H9 (cell line): ENCODE measurements around the gene SH3RF2. TPM values are rescaled to one million over a fixed set of nuclear protein-coding genes. Genes with fewer than 3 reads are reported as not detected.

Source experiments
- DNase-seq: peaks from one replicate; pipeline ENCODE4 v3.0.0-alpha.2; 2017
- H2AFZ ChIP-seq: one replicate; pipeline ENCODE4 v1.6.1; 2013; ENCODE audit warnings: mild to moderate bottlenecking, low read length, control low read depth, moderate library complexity
- H2AK5ac ChIP-seq: 2 replicates; pipeline ENCODE4 v1.6.1; 2013; ENCODE audit warnings: low read length, control low read depth, mixed read lengths; ENCODE audit not compliant: insufficient read length
- H2BK120ac ChIP-seq: one replicate; pipeline ENCODE4 v1.6.1; 2013; ENCODE audit warnings: low read depth, mild to moderate bottlenecking, low read length, control low read depth, inconsistent platforms; ENCODE audit not compliant: poor library complexity, severe bottlenecking
- H2BK12ac ChIP-seq: 2 replicates; pipeline ENCODE4 v1.6.1; 2013; ENCODE audit warnings: low read length, control low read depth, mixed read lengths, low read depth; ENCODE audit not compliant: insufficient read length
- H2BK15ac ChIP-seq: 2 replicates; pipeline ENCODE4 v1.6.1; 2013; ENCODE audit warnings: low read depth, low read length, control low read depth
- H2BK20ac ChIP-seq: one replicate; pipeline ENCODE4 v1.6.1; 2013; ENCODE audit warnings: low read depth, mild to moderate bottlenecking, low read length, control low read depth, inconsistent platforms; ENCODE audit not compliant: poor library complexity, severe bottlenecking
- H2BK5ac ChIP-seq: 2 replicates; pipeline ENCODE4 v1.6.1; 2013; ENCODE audit warnings: low read length, control low read depth, mixed read lengths; ENCODE audit not compliant: insufficient read length
- H3K14ac ChIP-seq: 2 replicates; pipeline ENCODE4 v1.6.1; 2013; ENCODE audit warnings: low read length, control low read depth; ENCODE audit not compliant: insufficient read depth
- H3K18ac ChIP-seq: 2 replicates; pipeline ENCODE4 v1.6.1; 2013; ENCODE audit warnings: low read depth, mild to moderate bottlenecking, mixed read lengths, low read length, control low read depth; ENCODE audit not compliant: insufficient read length
- H3K23ac ChIP-seq: 2 replicates; pipeline ENCODE4 v1.6.1; 2013; ENCODE audit warnings: low read length, control low read depth, mixed read lengths, low read depth; ENCODE audit not compliant: insufficient read length
- H3K23me2 ChIP-seq: 2 replicates; pipeline ENCODE4 v1.6.1; 2013; ENCODE audit warnings: low read depth, mild to moderate bottlenecking, mixed read lengths, low read length, control low read depth; ENCODE audit not compliant: insufficient read length, poor library complexity, severe bottlenecking
- H3K27ac ChIP-seq: 2 replicates; pipeline ENCODE4 v1.5.1; 2013; ENCODE audit warnings: low read length, control low read depth, mixed read lengths, low read depth; ENCODE audit not compliant: insufficient read length
- H3K27me3 ChIP-seq: 2 replicates; pipeline ENCODE4 v1.6.1; 2013; ENCODE audit warnings: low read length, control low read depth, inconsistent platforms; ENCODE audit not compliant: insufficient read depth
- H3K4ac ChIP-seq: 2 replicates; pipeline ENCODE4 v1.6.1; 2013; ENCODE audit warnings: low read depth, mild to moderate bottlenecking, control low read depth, inconsistent platforms, low read length, moderate library complexity
- H3K4me1 ChIP-seq: 2 replicates; pipeline ENCODE4 v1.6.1; 2013; ENCODE audit warnings: low read length, control low read depth, inconsistent platforms; ENCODE audit not compliant: insufficient read depth
- H3K4me2 ChIP-seq: 2 replicates; pipeline ENCODE4 v1.6.1; 2013; ENCODE audit warnings: low read length, control low read depth, mixed read lengths; ENCODE audit not compliant: insufficient read length, insufficient read depth
- H3K56ac ChIP-seq: 2 replicates; pipeline ENCODE4 v1.6.1; 2013; ENCODE audit warnings: low read depth, mild to moderate bottlenecking, mixed read lengths, low read length, control low read depth; ENCODE audit not compliant: insufficient read length
- H3K79me1 ChIP-seq: 2 replicates; pipeline ENCODE4 v1.6.1; 2013; ENCODE audit warnings: low read depth, mild to moderate bottlenecking, moderate library complexity, low read length, control low read depth, inconsistent platforms; ENCODE audit not compliant: insufficient read depth, poor library complexity, severe bottlenecking
- H3K79me2 ChIP-seq: 2 replicates; pipeline ENCODE4 v1.6.1; 2013; ENCODE audit warnings: low read length, control low read depth, inconsistent platforms; ENCODE audit not compliant: insufficient read depth
- H3K9ac ChIP-seq: 2 replicates; pipeline ENCODE4 v1.6.1; 2013; ENCODE audit warnings: low read length, control low read depth, mixed read lengths; ENCODE audit not compliant: insufficient read length; ENCODE audit errors: extremely low read depth
- H3K9me3 ChIP-seq: one replicate; pipeline ENCODE4 v1.6.1; 2013; ENCODE audit warnings: low read depth, low read length, inconsistent platforms; ENCODE audit not compliant: control insufficient read depth
- H3T11ph ChIP-seq: one replicate; pipeline ENCODE4 v1.6.1; 2013; ENCODE audit warnings: mild to moderate bottlenecking, low read length, control low read depth, inconsistent platforms
- H4K20me1 ChIP-seq: one replicate; pipeline ENCODE4 v1.6.1; 2013; ENCODE audit not compliant: control insufficient read depth, insufficient read length, insufficient read depth
- H4K5ac ChIP-seq: 2 replicates; pipeline ENCODE4 v1.6.1; 2013; ENCODE audit warnings: low read depth, mild to moderate bottlenecking, mixed read lengths, low read length, control low read depth; ENCODE audit not compliant: insufficient read length
- H4K8ac ChIP-seq: replicated peaks from 2 replicates; pipeline ENCODE4 v1.6.1; 2013; ENCODE audit warnings: low read length, control low read depth, mixed read lengths, low read depth; ENCODE audit not compliant: insufficient read length
- H4K91ac ChIP-seq: 2 replicates; pipeline ENCODE4 v1.6.1; 2013; ENCODE audit warnings: low read depth, mild to moderate bottlenecking, moderate library complexity, mixed read lengths, low read length, control low read depth; ENCODE audit not compliant: insufficient read length
- H3K27ac Mint-ChIP-seq, 3 experiments: 2 replicates in 2 of 3; 3 replicates in 1 of 3; pipeline ENCODE4 v1.8.0; 2020 to 2021; ENCODE audit warnings: mixed read lengths in 3 of 3, mild to moderate bottlenecking in 1 of 3, moderate library complexity in 1 of 3
- H3K27me3 Mint-ChIP-seq: 2 replicates; pipeline ENCODE4 v1.8.0; 2021; ENCODE audit warnings: low read depth, mild to moderate bottlenecking, moderate library complexity, mixed read lengths
- H3K36me3 Mint-ChIP-seq, 3 experiments: 2 replicates in 2 of 3; 3 replicates in 1 of 3; pipeline ENCODE4 v1.8.0; 2020 to 2021; ENCODE audit warnings: low read depth in 3 of 3, mixed read lengths in 3 of 3; ENCODE audit not compliant: insufficient read depth in 1 of 3
- H3K4me1 Mint-ChIP-seq, 2 experiments: 2 replicates each; pipeline ENCODE4 v1.8.0; 2020; ENCODE audit warnings: mixed read lengths in 2 of 2
- H3K4me3 Mint-ChIP-seq, 2 experiments: 2 replicates in 1 of 2; 3 replicates in 1 of 2; pipeline ENCODE4 v1.8.0; 2020 to 2021; ENCODE audit warnings: mild to moderate bottlenecking in 2 of 2, mixed read lengths in 2 of 2, moderate library complexity in 1 of 2
- H3K9me3 Mint-ChIP-seq, 2 experiments: 2 replicates in 1 of 2; 3 replicates in 1 of 2; pipeline ENCODE4 v1.8.0; 2020; ENCODE audit warnings: mild to moderate bottlenecking in 2 of 2, mixed read lengths in 2 of 2, moderate library complexity in 1 of 2
- CTCF ChIP-seq: fragments of 200-600 bp; sonication (generic); conservative IDR thresholded peaks from 3 replicates; pipeline ENCODE4 v1.8.0; 2021; ENCODE audit warnings: antibody characterized with exemption, mild to moderate bottlenecking
- WGBS: extraction: QIAGEN DNeasy Blood & Tissue Kit; methylation state at CpG from one replicate; pipeline ENCODE4 v1.1.7; 2013; ENCODE audit warnings: missing lambda C conversion rate, low lambda C conversion rate, mixed read lengths; ENCODE audit not compliant: insufficient read length; ENCODE audit errors: extremely low coverage; 5-methylcytosine and 5-hydroxymethylcytosine counted together
- total RNA-seq: library from RNA; stranded (reverse); gene quantifications from 2 replicates; pipeline ENCODE4 v1.2.1, GENCODE V29; 2021

SH3RF2 gene
- total RNA-seq, 1 experiment from 2014 or later, result 0.66 TPM

GRCh38 chr5:146079695-146080373, 143.5 kb downstream of the SH3RF2 start:
- Histone ChIP-seq H2BK5ac (no peak overlapping the region), H4K20me1 (no peaks in the 10 kb centered on the region), H4K8ac (no peak overlapping the region), H2BK15ac (no peak overlapping the region), H3K56ac (no peak overlapping the region), H3K14ac (no peak overlapping the region), H2AFZ (no peak overlapping the region), H3K79me2 (no peaks in the 10 kb centered on the region), H3K23ac (no peak overlapping the region), H4K5ac (no peak overlapping the region), H3K27me3 (no peaks in the 10 kb centered on the region), H2AK5ac (no peak overlapping the region), H3K18ac (no peak overlapping the region), H3T11ph (no peak overlapping the region), H2BK20ac (no peak overlapping the region), H3K4ac (no peak overlapping the region), H3K4me2 (no peak overlapping the region), H3K9ac (no peak overlapping the region), H3K9me3 (no peaks in the 10 kb centered on the region), H3K79me1 (no peaks in the 10 kb centered on the region), H3K4me1 (peaks cover 9% of the 10 kb centered on the region; the same call in 1 of the 2 replicates), H3K27ac (no peak overlapping the region), H2BK12ac (no peak overlapping the region), H2BK120ac (no peak overlapping the region), H4K91ac (no peak overlapping the region), H3K23me2 (no peaks in the 10 kb centered on the region)
- H3K4me3 Mint-ChIP-seq, result no peak overlapping the region
- H3K9me3 Mint-ChIP-seq, result no peaks in the 10 kb centered on the region; a peak in 2 of 5 replicates
- DNase-seq, result no peak
- no CpG with 5 or more reads among the region's 7 CpGs for WGBS
- no peaks in the 10 kb centered on the region for H3K27me3 Mint-ChIP-seq
- H3K36me3 Mint-ChIP-seq, result no peaks in the 10 kb centered on the region; a peak in 1 of 7 replicates
- no peak for TF ChIP-seq CTCF
- H3K27ac Mint-ChIP-seq, result no peak overlapping the region
- H3K4me1 Mint-ChIP-seq, result peaks cover 46 to 48% of the 10 kb centered on the region in 2 experiments
